Esophagus muscularis mucosa (tissue), 4 donors: ENCODE measurements around the gene KRTAP9-8.

ENCODE experiments used
- EP300 ChIP-seq: sonication (generic); formaldehyde crosslinking; IDR thresholded peaks from one replicate; pipeline ENCODE4 v1.6.1; 2017; ENCODE audit warnings: antibody characterized with exemption
- POLR2A ChIP-seq: fragments of 450-650 bp; IDR thresholded peaks from one replicate; pipeline ENCODE4 v1.6.1; 2017; ENCODE audit warnings: antibody characterized with exemption, moderate library complexity, mild to moderate bottlenecking, low read depth
- POLR2AphosphoS5 ChIP-seq, 2 donors: sonication (generic); formaldehyde crosslinking; IDR thresholded peaks; one replicate each; pipeline ENCODE4 v1.6.1; 2017; ENCODE audit warnings: antibody characterized with exemption in 2 of 2
- TF ChIP-seq, protein P1 (sequence below), 3 experiments: fragments of 200-600 bp in 2 of 3; fragments of 450-650 bp in 1 of 3; sonication (generic) in 2 of 3; IDR thresholded peaks; one replicate each; pipeline ENCODE4 v1.5.1; 2017 to 2019; ENCODE audit warnings: antibody characterized with exemption in 3 of 3, mild to moderate bottlenecking in 2 of 3, moderate library complexity in 1 of 3

GRCh38 chr17:41190328-41190727 is 47.5 kb upstream of the KRTAP9-8 start:
- TF ChIP-seq POLR2A (no peak), POLR2AphosphoS5 (IDR thresholded peaks at IDR 0.05) (no peak), EP300 (no peak)
- TF ChIP-seq, protein P1, sequence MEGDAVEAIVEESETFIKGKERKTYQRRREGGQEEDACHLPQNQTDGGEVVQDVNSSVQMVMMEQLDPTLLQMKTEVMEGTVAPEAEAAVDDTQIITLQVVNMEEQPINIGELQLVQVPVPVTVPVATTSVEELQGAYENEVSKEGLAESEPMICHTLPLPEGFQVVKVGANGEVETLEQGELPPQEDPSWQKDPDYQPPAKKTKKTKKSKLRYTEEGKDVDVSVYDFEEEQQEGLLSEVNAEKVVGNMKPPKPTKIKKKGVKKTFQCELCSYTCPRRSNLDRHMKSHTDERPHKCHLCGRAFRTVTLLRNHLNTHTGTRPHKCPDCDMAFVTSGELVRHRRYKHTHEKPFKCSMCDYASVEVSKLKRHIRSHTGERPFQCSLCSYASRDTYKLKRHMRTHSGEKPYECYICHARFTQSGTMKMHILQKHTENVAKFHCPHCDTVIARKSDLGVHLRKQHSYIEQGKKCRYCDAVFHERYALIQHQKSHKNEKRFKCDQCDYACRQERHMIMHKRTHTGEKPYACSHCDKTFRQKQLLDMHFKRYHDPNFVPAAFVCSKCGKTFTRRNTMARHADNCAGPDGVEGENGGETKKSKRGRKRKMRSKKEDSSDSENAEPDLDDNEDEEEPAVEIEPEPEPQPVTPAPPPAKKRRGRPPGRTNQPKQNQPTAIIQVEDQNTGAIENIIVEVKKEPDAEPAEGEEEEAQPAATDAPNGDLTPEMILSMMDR (IDR thresholded peaks at IDR 0.05) = no peak
